ENCODE data around the gene REN. TPM values are rescaled to one million over a fixed set of nuclear protein-coding genes. Genes with fewer than 3 reads are reported as not detected.

REN gene
- total and polyA plus RNA-seq, 4 donors: 0.23 to 0.75 (median 0.29) TPM

GRCh38 chr1:204121840-204122555 is 44.1 kb downstream of the REN start:
- no peak for DNase-seq
- H3K9me3 ChIP-seq (ENCODE audit: control insufficient read depth in 4 of 4, insufficient read depth in 3 of 4, low read length in 3 of 4): no peaks in the 10 kb centered on the region
- WGBS, 2 donors: 90 to 93% methylated on average over 17 of the region's 17 CpGs
- H3K4me3 ChIP-seq: no peak overlapping the region
- no peak overlapping the region for H3K9ac ChIP-seq (ENCODE audit: insufficient read depth in 1 of 2, low read length in 2 of 2)
- no peak overlapping the region for H3K27ac ChIP-seq (ENCODE audit: low read depth in 1 of 2, low read length in 1 of 2)
- H3K4me1 ChIP-seq (ENCODE audit: control insufficient read depth in 5 of 5, insufficient read depth in 5 of 5, low read length in 5 of 5): peaks cover 0 to 21% (median 5%) of the 10 kb centered on the region in 5 donors
- H3K36me3 ChIP-seq (ENCODE audit: control insufficient read depth in 4 of 4, insufficient read depth in 4 of 4, low read length in 4 of 4): peaks cover 0 to 50% (median 38%) of the 10 kb centered on the region in 4 donors
- ATAC-seq (ENCODE audit: insufficient read depth, low FRiP score): no peak
- TF ChIP-seq CTCF (IDR thresholded peaks at IDR 0.05; ENCODE audit: control extremely low read depth, extremely low read depth): no peak
- no peaks in the 10 kb centered on the region for H3K27me3 ChIP-seq (ENCODE audit: control insufficient read depth in 3 of 3, insufficient read depth in 3 of 3, low read length in 2 of 3)

GRCh38 chr1:204116539-204116938 is 49.6 kb downstream of the REN start:
- no peak overlapping the region for H3K27ac ChIP-seq (ENCODE audit: low read depth in 1 of 2, low read length in 1 of 2)
- H3K4me1 ChIP-seq (ENCODE audit: control insufficient read depth in 5 of 5, insufficient read depth in 5 of 5, low read length in 5 of 5): peaks cover 0 to 6% (median 0%) of the 10 kb centered on the region in 5 donors
- TF ChIP-seq CTCF (IDR thresholded peaks at IDR 0.05; ENCODE audit: control extremely low read depth, extremely low read depth): no peak
- no peaks in the 10 kb centered on the region for H3K9me3 ChIP-seq (ENCODE audit: control insufficient read depth in 4 of 4, insufficient read depth in 3 of 4, low read length in 3 of 4)
- 92 to 97% methylated on average over 4 of the region's 4 CpGs for WGBS, 2 donors
- H3K4me3 ChIP-seq: no peak overlapping the region
- H3K36me3 ChIP-seq (ENCODE audit: control insufficient read depth in 4 of 4, insufficient read depth in 4 of 4, low read length in 4 of 4): peaks cover 0 to 32% (median 21%) of the 10 kb centered on the region in 4 donors
- DNase-seq (no peak), ATAC-seq (ENCODE audit: insufficient read depth, low FRiP score) (no peak)
- H3K9ac ChIP-seq (ENCODE audit: insufficient read depth in 1 of 2, low read length in 2 of 2): no peak overlapping the region
- no peaks in the 10 kb centered on the region for H3K27me3 ChIP-seq (ENCODE audit: control insufficient read depth in 3 of 3, insufficient read depth in 3 of 3, low read length in 2 of 3)

DNA sequence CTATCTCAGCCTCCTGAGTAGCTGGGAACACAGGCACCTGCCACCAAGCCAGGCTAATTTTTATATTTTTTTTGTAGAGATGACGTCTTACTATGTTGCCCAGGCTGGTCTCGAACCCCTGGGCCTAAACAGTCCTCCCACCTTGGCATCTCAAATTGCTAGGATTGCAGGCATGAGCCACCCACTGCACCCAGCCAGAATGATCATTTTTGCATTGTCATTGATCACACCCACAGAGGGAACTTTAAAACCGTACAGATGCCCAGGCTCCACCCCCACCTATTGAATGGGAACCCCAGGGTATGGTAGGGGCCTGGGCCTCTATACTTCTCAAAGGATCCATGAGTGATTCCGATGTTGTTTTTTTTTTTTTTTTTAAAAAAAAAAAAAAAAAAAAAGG is 51.0 kb downstream of the REN start:
- TF ChIP-seq CTCF (IDR thresholded peaks at IDR 0.05; ENCODE audit: control extremely low read depth, extremely low read depth): no peak
- Histone ChIP-seq H3K9me3 (ENCODE audit: control insufficient read depth in 4 of 4, insufficient read depth in 3 of 4, low read length in 3 of 4) (no peaks in the 10 kb centered on the region), H3K36me3 (ENCODE audit: control insufficient read depth in 4 of 4, insufficient read depth in 4 of 4, low read length in 4 of 4) (peaks cover 0 to 26% (median 20%) of the 10 kb centered on the region in 4 donors), H3K4me1 (ENCODE audit: control insufficient read depth in 5 of 5, insufficient read depth in 5 of 5, low read length in 5 of 5) (peaks cover 0 to 11% (median 0%) of the 10 kb centered on the region in 5 donors), H3K27me3 (ENCODE audit: control insufficient read depth in 3 of 3, insufficient read depth in 3 of 3, low read length in 2 of 3) (no peaks in the 10 kb centered on the region), H3K9ac (ENCODE audit: insufficient read depth in 1 of 2, low read length in 2 of 2) (no peak overlapping the region), H3K27ac (ENCODE audit: low read depth in 1 of 2, low read length in 1 of 2) (no peak overlapping the region), H3K4me3 (no peak overlapping the region)
- DNase-seq (no peak), ATAC-seq (ENCODE audit: insufficient read depth, low FRiP score) (no peak)
- 80 to 81% methylated on average over 4 of the region's 4 CpGs for WGBS, 2 donors
